Trophoblast cell (in vitro differentiated cells and primary cell): ENCODE results near the gene PLPP4.

Experiments
- DNase-seq, 2 donors: peaks; one replicate each; pipeline ENCODE4 v3.0.0-alpha.2; 2016
- H2AFZ ChIP-seq: 2 replicates; pipeline ENCODE4 v1.6.1; 2013; ENCODE audit warnings: low read length, moderate library complexity, mild to moderate bottlenecking; ENCODE audit not compliant: insufficient read depth, poor library complexity
- H2AK5ac ChIP-seq: 2 replicates; pipeline ENCODE4 v1.6.1; 2013; ENCODE audit warnings: mild to moderate bottlenecking, low read length
- H2BK120ac ChIP-seq: 2 replicates; pipeline ENCODE4 v1.6.1; 2013; ENCODE audit warnings: low read length, mild to moderate bottlenecking, moderate library complexity; ENCODE audit not compliant: insufficient read depth, poor library complexity
- H2BK12ac ChIP-seq: 2 replicates; pipeline ENCODE4 v1.6.1; 2013; ENCODE audit warnings: mild to moderate bottlenecking, low read length, moderate library complexity
- H2BK5ac ChIP-seq: 2 replicates; pipeline ENCODE4 v1.6.1; 2013; ENCODE audit warnings: low read length, low read depth, moderate library complexity, mild to moderate bottlenecking; ENCODE audit not compliant: poor library complexity
- H3K14ac ChIP-seq: 2 replicates; pipeline ENCODE4 v1.6.1; 2013; ENCODE audit warnings: mild to moderate bottlenecking, low read length
- H3K18ac ChIP-seq: 2 replicates; pipeline ENCODE4 v1.6.1; 2013; ENCODE audit warnings: mild to moderate bottlenecking, low read length
- H3K23ac ChIP-seq: 2 replicates; pipeline ENCODE4 v1.6.1; 2013; ENCODE audit warnings: low read length
- H3K27ac ChIP-seq: 2 replicates; pipeline ENCODE4 v1.5.1; 2013; ENCODE audit warnings: low read depth, mild to moderate bottlenecking, inconsistent platforms, low read length, moderate library complexity
- H3K27me3 ChIP-seq: 2 replicates; pipeline ENCODE4 v1.6.1; 2013; ENCODE audit warnings: inconsistent platforms, mild to moderate bottlenecking, low read length, moderate library complexity; ENCODE audit not compliant: insufficient read depth
- H3K36me3 ChIP-seq, 2 experiments: 1 replicate in 1 of 2; 2 replicates in 1 of 2; pipeline ENCODE4 v1.6.1; 2013; ENCODE audit warnings: low read length in 2 of 2, mild to moderate bottlenecking in 2 of 2, moderate library complexity in 1 of 2; ENCODE audit not compliant: insufficient read depth in 2 of 2, control insufficient read depth in 1 of 2
- H3K4ac ChIP-seq: 2 replicates; pipeline ENCODE4 v1.6.1; 2013; ENCODE audit warnings: low read depth, mild to moderate bottlenecking, low read length, moderate library complexity
- H3K4me1 ChIP-seq, 2 experiments: 1 replicate in 1 of 2; 2 replicates in 1 of 2; pipeline ENCODE4 v1.6.1; 2013; ENCODE audit warnings: low read length in 2 of 2, mild to moderate bottlenecking in 2 of 2, moderate library complexity in 1 of 2; ENCODE audit not compliant: insufficient read depth in 2 of 2, control insufficient read depth in 1 of 2
- H3K4me2 ChIP-seq: 2 replicates; pipeline ENCODE4 v1.6.1; 2013; ENCODE audit warnings: inconsistent platforms, mild to moderate bottlenecking, low read length, moderate library complexity
- H3K4me3 ChIP-seq: 2 replicates; pipeline ENCODE4 v1.5.1; 2013; ENCODE audit warnings: mild to moderate bottlenecking, low read depth, low read length, inconsistent platforms
- H3K79me1 ChIP-seq: one replicate; pipeline ENCODE4 v1.6.1; 2013; ENCODE audit warnings: low read length
- H3K79me2 ChIP-seq: 2 replicates; pipeline ENCODE4 v1.6.1; 2013; ENCODE audit warnings: low read length, mild to moderate bottlenecking; ENCODE audit not compliant: control insufficient read depth, insufficient read depth, poor library complexity
- H3K9ac ChIP-seq: 2 replicates; pipeline ENCODE4 v1.6.1; 2013; ENCODE audit warnings: mild to moderate bottlenecking, low read length
- H3K9me3 ChIP-seq: 2 replicates; pipeline ENCODE4 v1.6.1; 2013; ENCODE audit warnings: low read depth, mild to moderate bottlenecking, control low read depth, inconsistent platforms, low read length; ENCODE audit not compliant: insufficient read depth
- H4K12ac ChIP-seq: 2 replicates; pipeline ENCODE4 v1.6.1; 2013; ENCODE audit warnings: low read depth, mild to moderate bottlenecking, low read length, moderate library complexity
- H4K8ac ChIP-seq: 2 replicates; pipeline ENCODE4 v1.6.1; 2013; ENCODE audit warnings: low read depth, mild to moderate bottlenecking, low read length, moderate library complexity
- H4K91ac ChIP-seq: one replicate; pipeline ENCODE4 v1.6.1; 2013; ENCODE audit warnings: low read depth, mild to moderate bottlenecking, low read length, moderate library complexity
- WGBS: extraction: QIAGEN DNeasy Blood & Tissue Kit; methylation state at CpG from one replicate; pipeline ENCODE4 v1.1.7; 2013; ENCODE audit warnings: missing lambda C conversion rate; ENCODE audit not compliant: insufficient read length, insufficient coverage; ENCODE audit errors: extremely low coverage; 5-methylcytosine and 5-hydroxymethylcytosine counted together

The PLPP4 gene

DNA sequence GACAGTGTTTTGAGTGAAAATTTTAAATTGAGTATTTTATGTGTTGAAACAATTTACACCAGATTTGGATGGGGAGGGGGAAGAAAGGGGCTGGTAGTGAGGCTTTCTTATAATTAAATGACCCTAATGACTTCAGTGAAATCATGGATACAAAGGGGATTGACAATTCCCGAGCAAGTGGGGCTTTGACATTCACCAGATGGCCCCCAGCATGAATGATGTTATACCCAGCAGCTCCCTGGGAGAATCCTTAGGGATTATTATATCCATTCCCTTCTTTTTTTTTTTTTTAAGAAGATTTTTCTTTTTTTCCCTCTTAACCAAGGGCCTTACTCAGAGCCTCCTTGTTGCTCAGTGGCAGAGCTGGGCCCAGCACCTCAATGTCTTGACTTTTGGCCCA, 17.9 kb downstream of the PLPP4 start:
- Histone ChIP-seq H3K4ac (no peak overlapping the region), H4K8ac (no peak overlapping the region), H2BK5ac (no peak overlapping the region), H3K4me2 (no peak overlapping the region), H3K18ac (no peak overlapping the region), H2BK120ac (no peak overlapping the region), H3K4me3 (no peak overlapping the region), H4K91ac (no peak overlapping the region), H4K12ac (no peak overlapping the region), H3K27me3 (no peaks in the 10 kb centered on the region), H3K23ac (no peak overlapping the region), H2BK12ac (no peak overlapping the region), H3K79me1 (peaks cover 5% of the 10 kb centered on the region), H3K9me3 (peaks cover 2% of the 10 kb centered on the region), H3K9ac (no peak overlapping the region), H3K79me2 (peaks cover 3% of the 10 kb centered on the region), H3K4me1 (peaks cover 13 to 14% of the 10 kb centered on the region in 2 experiments), H2AK5ac (no peak overlapping the region), H3K14ac (no peak overlapping the region), H3K36me3 (no peaks in the 10 kb centered on the region), H2AFZ (no peak overlapping the region), H3K27ac (no peak overlapping the region)
- no peak for DNase-seq
- WGBS = no CpG with 5 or more reads among the region's 1 CpG

DNA sequence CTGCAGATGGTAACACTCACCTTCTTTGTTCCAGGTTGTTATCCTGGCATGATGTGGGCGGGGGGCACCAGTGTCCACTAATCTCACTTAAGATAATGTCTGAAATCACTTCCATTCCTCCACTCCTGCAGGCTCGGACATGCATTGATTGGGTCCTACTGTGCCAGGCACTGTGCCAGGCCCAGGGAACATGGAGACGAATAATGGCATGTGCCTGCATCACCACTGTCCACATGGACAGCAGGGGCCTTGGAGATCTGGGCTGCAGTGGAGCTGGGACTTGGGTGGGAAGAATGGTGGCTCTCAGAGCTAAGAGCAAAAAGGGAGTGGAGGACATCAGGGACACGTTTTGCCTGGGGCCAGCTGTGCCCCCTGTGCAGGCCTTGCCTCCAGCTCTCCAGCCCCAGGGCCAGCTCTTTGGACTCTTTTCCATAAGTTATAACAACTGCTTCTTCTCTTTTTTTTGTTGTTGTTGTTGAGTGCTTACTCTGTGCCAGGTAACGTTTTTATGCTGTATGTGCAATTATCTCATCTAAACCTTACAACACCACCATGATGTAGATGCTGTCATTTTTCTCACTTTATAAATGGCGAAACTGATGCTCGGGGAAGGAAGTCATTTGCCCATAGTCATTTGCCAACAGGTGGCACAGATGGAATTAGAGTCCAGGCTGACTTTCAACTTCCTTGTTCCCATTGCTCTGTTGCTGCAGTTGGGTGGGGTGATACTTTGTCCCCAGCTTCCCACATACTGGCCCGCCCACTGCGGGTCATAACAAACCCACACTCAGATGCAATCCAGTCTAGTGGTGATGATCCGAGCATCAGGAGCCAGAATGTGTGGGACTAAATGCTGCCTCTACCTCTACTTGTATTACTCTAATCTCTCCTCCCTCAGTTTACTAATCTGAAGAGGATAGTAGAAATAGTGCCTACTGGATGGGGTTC, 19.1 kb downstream of the PLPP4 start:
- peaks cover 5% of the 10 kb centered on the region for H3K9me3 ChIP-seq
- no peak overlapping the region for H2BK5ac ChIP-seq
- peak overlapping the region; percentile 75 for H2BK12ac ChIP-seq
- no peak overlapping the region for H3K9ac ChIP-seq
- peak overlapping the region; percentile 12 for H3K4me3 ChIP-seq
- no peak overlapping the region for H3K14ac ChIP-seq
- H3K27ac ChIP-seq = peak overlapping the region; percentile 44
- H3K18ac ChIP-seq = peak overlapping the region; percentile 47
- peaks cover 5% of the 10 kb centered on the region for H3K79me1 ChIP-seq
- WGBS = no CpG with 5 or more reads among the region's 10 CpGs
- H3K23ac ChIP-seq = no peak overlapping the region
- H3K4ac ChIP-seq = no peak overlapping the region
- peaks cover 13 to 14% of the 10 kb centered on the region in 2 experiments for H3K4me1 ChIP-seq
- DNase-seq = no peak
- no peak overlapping the region for H4K12ac ChIP-seq
- no peak overlapping the region for H4K91ac ChIP-seq
- no peak overlapping the region for H4K8ac ChIP-seq
- peaks cover 0 to 1% of the 10 kb centered on the region in 2 experiments for H3K36me3 ChIP-seq
- H2BK120ac ChIP-seq = no peak overlapping the region
- H2AFZ ChIP-seq = no peak overlapping the region
- H2AK5ac ChIP-seq = peak overlapping the region; percentile 30
- H3K27me3 ChIP-seq = no peaks in the 10 kb centered on the region
- no peak overlapping the region for H3K4me2 ChIP-seq
- peaks cover 3% of the 10 kb centered on the region for H3K79me2 ChIP-seq

- H3K36me3 ChIP-seq = peaks cover 0 to 1% of the 10 kb centered on the region in 2 experiments
Observed at GRCh38 chr10:120477021-120477742, 20.2 kb downstream of the PLPP4 start.

DNA sequence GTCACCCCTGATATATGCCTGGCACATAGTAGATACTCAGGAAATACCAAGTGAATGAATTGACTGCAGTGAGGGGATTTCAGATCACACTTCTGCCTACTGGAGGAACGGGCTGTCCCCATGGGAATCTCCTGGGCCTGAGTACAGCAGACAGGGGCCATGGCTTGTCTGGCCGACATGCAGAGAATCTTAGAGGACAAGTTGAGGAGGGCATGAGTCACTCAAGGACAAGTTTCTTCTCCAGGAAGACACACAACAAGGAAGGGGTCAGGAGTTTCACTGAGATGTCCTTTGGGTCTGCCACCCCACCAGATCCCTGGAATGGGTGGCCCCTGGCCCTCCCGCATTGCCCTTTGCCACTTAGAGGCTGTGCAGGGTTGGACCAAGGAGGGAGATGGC, 20.7 kb downstream of the PLPP4 start:
- Histone ChIP-seq H2BK12ac (peak overlapping the region; percentile 75), H2AFZ (no peak overlapping the region), H2BK120ac (peak overlapping the region; percentile 84), H3K9ac (no peak overlapping the region), H3K79me2 (peaks cover 3% of the 10 kb centered on the region), H3K79me1 (peaks cover 5% of the 10 kb centered on the region), H4K91ac (no peak overlapping the region), H4K12ac (no peak overlapping the region), H3K18ac (peak overlapping the region; percentile 74), H3K4ac (no peak overlapping the region), H4K8ac (no peak overlapping the region), H3K36me3 (peaks cover 0 to 1% of the 10 kb centered on the region in 2 experiments), H3K27me3 (no peaks in the 10 kb centered on the region), H3K4me2 (peak overlapping the region; percentile 9), H3K14ac (peak overlapping the region; percentile 46), H2BK5ac (peak overlapping the region; percentile 66), H3K23ac (no peak overlapping the region), H3K27ac (peak overlapping the region; percentile 69), H3K4me1 (peaks cover 13 to 14% of the 10 kb centered on the region in 2 experiments), H2AK5ac (peak overlapping the region; percentile 24), H3K4me3 (no peak overlapping the region), H3K9me3 (peaks cover 5% of the 10 kb centered on the region)
- no peak for DNase-seq
- WGBS = no CpG with 5 or more reads among the region's 3 CpGs

More at GRCh38 chr10:120477021-120477742, 20.2 kb downstream of the PLPP4 start:
- Histone ChIP-seq H3K14ac (no peak overlapping the region), H2BK12ac (peak overlapping the region; percentile 8), H3K4ac (no peak overlapping the region), H3K79me2 (peaks cover 3% of the 10 kb centered on the region), H3K18ac (no peak overlapping the region), H2BK5ac (peak overlapping the region; percentile 66), H3K79me1 (peaks cover 5% of the 10 kb centered on the region), H4K8ac (no peak overlapping the region), H4K91ac (no peak overlapping the region), H3K27ac (peak overlapping the region; percentile 69), H3K4me2 (no peak overlapping the region), H2AFZ (no peak overlapping the region), H3K23ac (no peak overlapping the region), H4K12ac (no peak overlapping the region), H3K4me1 (peaks cover 13 to 14% of the 10 kb centered on the region in 2 experiments), H3K9ac (no peak overlapping the region), H3K9me3 (peaks cover 5% of the 10 kb centered on the region), H2BK120ac (peak overlapping the region; percentile 23), H3K4me3 (no peak overlapping the region), H2AK5ac (no peak overlapping the region), H3K27me3 (no peaks in the 10 kb centered on the region)
- WGBS = no CpG with 5 or more reads among the region's 8 CpGs
- no peak for DNase-seq
